Measurements from ENCODE around the gene DNAH3. TPM values are rescaled to one million over a fixed set of nuclear protein-coding genes. Genes with fewer than 3 reads are reported as not detected.
"Not testable (repeated sequence)": the region's sequence is repeated elsewhere in the genome, so short reads cannot be mapped to it uniquely, and the experiment has no call there.

Gene DNAH3
- total RNA-seq, 1 donor from 2014 or later: 0.58 TPM

GRCh38 chr16:21009815-21010214 is 140.8 kb downstream of the DNAH3 start:
- DNase-seq (ENCODE audit: low spot score): no peak

- no peak for DNase-seq (ENCODE audit: low spot score)
Observed at GRCh38 chr16:21005008-21005407, 145.6 kb downstream of the DNAH3 start.

GRCh38 chr16:21001262-21001661 is 149.4 kb downstream of the DNAH3 start:
- no peak for DNase-seq (ENCODE audit: low spot score)

- DNase-seq (ENCODE audit: low spot score): no peak
Observed at GRCh38 chr16:20997147-20997546, 153.5 kb downstream of the DNAH3 start.

- no peak for DNase-seq (ENCODE audit: low spot score)
Observed at GRCh38 chr16:20995711-20996110, 154.9 kb downstream of the DNAH3 start.

- DNase-seq (ENCODE audit: low spot score): not testable (repeated sequence)
Observed at GRCh38 chr16:20989496-20990070, 161.1 kb downstream of the DNAH3 start.

- DNase-seq (ENCODE audit: low spot score): no peak
Observed at GRCh38 chr16:20987049-20987448, 163.6 kb downstream of the DNAH3 start.

- no peak for DNase-seq (ENCODE audit: low spot score)
Observed at GRCh38 chr16:20984019-20984418, 166.6 kb downstream of the DNAH3 start.

- DNase-seq (ENCODE audit: low spot score): no peak
Observed at GRCh38 chr16:20976576-20976975, 174.1 kb downstream of the DNAH3 start.

GRCh38 chr16:20973201-20973600 is 177.4 kb downstream of the DNAH3 start:
- not testable (repeated sequence) for DNase-seq (ENCODE audit: low spot score)

GRCh38 chr16:20971401-20971800 is 179.2 kb downstream of the DNAH3 start:
- DNase-seq (ENCODE audit: low spot score): no peak

GRCh38 chr16:20969386-20969785 is 181.3 kb downstream of the DNAH3 start:
- no peak for DNase-seq (ENCODE audit: low spot score)

- no peak for DNase-seq (ENCODE audit: low spot score)
Observed at GRCh38 chr16:20968765-20969164, 181.9 kb downstream of the DNAH3 start.

- DNase-seq (ENCODE audit: low spot score): no peak
Observed at GRCh38 chr16:20960899-20961298, 189.7 kb downstream of the DNAH3 start.

GRCh38 chr16:20957153-20957552 is 193.5 kb downstream of the DNAH3 start:
- no peak for DNase-seq (ENCODE audit: low spot score)

GRCh38 chr16:20956319-20956718 is 194.3 kb downstream of the DNAH3 start:
- no peak for DNase-seq (ENCODE audit: low spot score)

GRCh38 chr16:20954574-20954973 is 196.1 kb downstream of the DNAH3 start:
- DNase-seq (ENCODE audit: low spot score): no peak

- DNase-seq (ENCODE audit: low spot score): no peak
Observed at GRCh38 chr16:20952139-20952920, 198.3 kb downstream of the DNAH3 start.

- DNase-seq (ENCODE audit: low spot score): no peak
Observed at GRCh38 chr16:20950294-20950693, 200.4 kb downstream of the DNAH3 start.

GRCh38 chr16:20949660-20950059 is 201.0 kb downstream of the DNAH3 start:
- DNase-seq (ENCODE audit: low spot score): no peak

- DNase-seq (ENCODE audit: low spot score): no peak
Observed at GRCh38 chr16:20948444-20948843, 202.2 kb downstream of the DNAH3 start.

- no peak for DNase-seq (ENCODE audit: low spot score)
Observed at GRCh38 chr16:20946015-20946629, 204.5 kb downstream of the DNAH3 start.

- not testable (repeated sequence) for DNase-seq (ENCODE audit: low spot score)
Observed at GRCh38 chr16:20945575-20945875, 205.1 kb downstream of the DNAH3 start.
